DOHH2 (cell line): ENCODE results near the gene ZNF385C.

Experiments used
- CTCF ChIP-seq: fragments of 200-600 bp; sonication (generic); IDR thresholded peaks from one replicate; pipeline ENCODE4 v1.5.1; 2014; ENCODE audit warnings: antibody characterized with exemption, mild to moderate bottlenecking, low read depth, low read length; ENCODE audit not compliant: poor library complexity, severe bottlenecking
- EZH2phosphoT487 ChIP-seq: fragments of 200-600 bp; sonication (generic); IDR thresholded peaks from 2 replicates; pipeline ENCODE4 v1.6.1; 2017; ENCODE audit warnings: borderline replicate concordance, mild to moderate bottlenecking, antibody characterized with exemption, low read length, moderate library complexity, mixed read lengths

DNA sequence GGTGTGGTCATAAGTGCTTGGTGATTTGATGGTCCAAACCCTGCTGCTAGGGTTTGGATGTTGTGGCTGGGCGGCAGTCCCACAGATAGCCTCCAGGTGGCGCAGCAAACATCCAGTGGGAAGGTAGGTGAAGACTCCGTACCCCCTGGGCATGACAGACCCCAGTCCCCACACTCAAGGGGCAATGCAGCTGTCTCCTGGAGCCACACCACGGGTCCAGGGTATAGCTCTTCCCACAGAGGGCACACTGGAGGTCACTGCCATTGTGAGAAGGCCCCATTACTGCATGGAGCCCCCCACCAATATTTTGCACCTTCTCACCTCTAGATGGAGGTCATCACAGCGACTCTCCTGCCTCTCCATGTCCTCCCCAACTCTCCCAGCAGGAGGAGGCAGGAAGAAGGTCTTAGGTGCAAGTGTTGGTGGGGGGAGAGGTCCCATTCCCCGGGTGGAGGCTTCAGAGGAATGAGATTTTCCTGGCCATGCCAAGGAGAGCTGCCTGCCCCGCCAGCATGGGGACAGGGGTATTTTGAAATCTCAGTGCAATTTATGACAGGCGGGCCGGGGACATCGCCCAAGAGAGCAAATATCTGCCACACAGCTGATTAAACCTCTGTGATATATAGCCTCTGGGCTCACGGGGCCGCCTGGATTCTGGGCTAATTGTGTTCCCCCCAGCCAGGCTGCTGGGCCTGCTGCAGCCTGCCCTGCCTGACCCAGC lies 30.7 kb downstream of the ZNF385C start:
- TF ChIP-seq CTCF = peak; percentile 100
- no peak for TF ChIP-seq EZH2phosphoT487
